Calu3 (cell line): Measurements from ENCODE around the gene S100A11. TPM values are rescaled to one million over a fixed set of nuclear protein-coding genes. Genes with fewer than 3 reads are reported as not detected.

Experiments used
- BruUV-seq: library from RNA; stranded (reverse); fragments of 400-500 nt; replicated peaks from 2 replicates; lab custom pipeline; 2021; lab: Mats Ljungman, UMichigan
- CTCF ChIA-PET: fragments of 300-600 bp; sonication (Branson Sonifier 250); formaldehyde crosslinking; loops from one replicate; lab custom pipeline; 2022; ENCODE audit warnings: antibody characterized with exemption; lab: Charles Lee
- DNase-seq: peaks from one replicate; pipeline ENCODE4 v3.0.0; 2022
- H3K27ac Mint-ChIP-seq: one replicate; pipeline ENCODE4 v1.8.0; 2022; ENCODE audit warnings: mixed read lengths; ENCODE audit not compliant: unreplicated experiment
- H3K27me3 Mint-ChIP-seq: one replicate; pipeline ENCODE4 v1.8.0; 2022; ENCODE audit warnings: mixed read lengths; ENCODE audit not compliant: unreplicated experiment
- H3K36me3 Mint-ChIP-seq: one replicate; pipeline ENCODE4 v1.8.0; 2022; ENCODE audit warnings: mild to moderate bottlenecking, moderate library complexity, mixed read lengths; ENCODE audit not compliant: insufficient read depth, unreplicated experiment
- H3K4me1 Mint-ChIP-seq: one replicate; pipeline ENCODE4 v1.8.0; 2022; ENCODE audit warnings: mild to moderate bottlenecking, low read depth, mixed read lengths; ENCODE audit not compliant: unreplicated experiment
- H3K4me3 Mint-ChIP-seq: one replicate; pipeline ENCODE4 v1.8.0; 2022; ENCODE audit warnings: mild to moderate bottlenecking, low read depth, moderate library complexity, mixed read lengths; ENCODE audit not compliant: unreplicated experiment
- H3K9me3 Mint-ChIP-seq: one replicate; pipeline ENCODE4 v1.8.0; 2022; ENCODE audit warnings: low read depth, mixed read lengths; ENCODE audit not compliant: unreplicated experiment
- intact Hi-C: fragments of 100-400 bp; cut with micrococcal nuclease; formaldehyde crosslinking; loops from one replicate; pipeline ENCODE4 v1.10.0; 2022; ENCODE audit not compliant: unreplicated experiment
- total RNA-seq: library from RNA; stranded (reverse); gene quantifications from 2 replicates; pipeline ENCODE4 v1.2.3, GENCODE V29; 2022
- TF ChIP-seq, protein P1 (sequence below): fragments of 200-600 bp; IDR thresholded peaks from one replicate; pipeline ENCODE4 v1.8.0; 2022; ENCODE audit warnings: antibody characterized with exemption; ENCODE audit not compliant: unreplicated experiment

Gene S100A11
- total RNA-seq, 1 experiment from 2014 or later, result 1,217 TPM

DNA sequence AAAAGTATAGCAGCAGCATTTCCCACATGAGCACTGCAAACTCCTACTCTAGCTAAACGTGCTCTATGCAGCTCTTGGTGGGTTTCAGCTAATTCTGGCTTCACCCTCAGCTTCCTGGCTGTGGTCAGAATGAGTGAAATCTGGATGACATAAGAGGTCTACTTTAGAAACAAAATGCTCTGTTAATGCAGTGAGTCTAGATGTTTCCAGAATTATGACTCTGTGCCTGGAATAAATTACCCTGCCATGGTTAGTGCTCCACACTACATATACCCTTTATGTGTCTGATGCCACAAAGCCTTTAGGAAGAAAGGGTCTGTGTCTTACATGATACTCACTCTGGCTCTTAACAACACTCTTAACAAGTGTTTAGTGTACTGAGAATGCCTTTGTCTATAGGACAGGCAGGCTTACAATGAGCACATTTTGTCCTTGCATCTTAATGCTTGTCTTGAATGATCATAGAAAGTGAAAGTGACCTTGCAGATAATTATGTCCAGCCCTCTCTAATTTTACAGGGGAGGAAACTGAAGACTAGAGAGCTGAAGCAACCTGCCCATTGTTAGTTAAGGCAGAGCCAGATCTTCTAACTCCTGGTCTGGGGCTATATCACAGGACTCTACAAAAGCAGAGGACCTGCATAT is 52.4 kb downstream of the S100A11 start:
- intact Hi-C loops, result no loop called here
- no peaks in the 10 kb centered on the region for H3K9me3 Mint-ChIP-seq
- CTCF ChIA-PET, result interaction anchor here (1.0 kb wide), 1 partner anchor 14 kb away, joined by 4 read pairs; no protein-coding TSS in a partner anchor
- H3K27me3 Mint-ChIP-seq, result no peaks in the 10 kb centered on the region
- peaks cover 67% of the 10 kb centered on the region for H3K4me1 Mint-ChIP-seq
- no TSS peak for BruUV-seq
- H3K4me3 Mint-ChIP-seq, result no peak overlapping the region
- TF ChIP-seq, protein P1, sequence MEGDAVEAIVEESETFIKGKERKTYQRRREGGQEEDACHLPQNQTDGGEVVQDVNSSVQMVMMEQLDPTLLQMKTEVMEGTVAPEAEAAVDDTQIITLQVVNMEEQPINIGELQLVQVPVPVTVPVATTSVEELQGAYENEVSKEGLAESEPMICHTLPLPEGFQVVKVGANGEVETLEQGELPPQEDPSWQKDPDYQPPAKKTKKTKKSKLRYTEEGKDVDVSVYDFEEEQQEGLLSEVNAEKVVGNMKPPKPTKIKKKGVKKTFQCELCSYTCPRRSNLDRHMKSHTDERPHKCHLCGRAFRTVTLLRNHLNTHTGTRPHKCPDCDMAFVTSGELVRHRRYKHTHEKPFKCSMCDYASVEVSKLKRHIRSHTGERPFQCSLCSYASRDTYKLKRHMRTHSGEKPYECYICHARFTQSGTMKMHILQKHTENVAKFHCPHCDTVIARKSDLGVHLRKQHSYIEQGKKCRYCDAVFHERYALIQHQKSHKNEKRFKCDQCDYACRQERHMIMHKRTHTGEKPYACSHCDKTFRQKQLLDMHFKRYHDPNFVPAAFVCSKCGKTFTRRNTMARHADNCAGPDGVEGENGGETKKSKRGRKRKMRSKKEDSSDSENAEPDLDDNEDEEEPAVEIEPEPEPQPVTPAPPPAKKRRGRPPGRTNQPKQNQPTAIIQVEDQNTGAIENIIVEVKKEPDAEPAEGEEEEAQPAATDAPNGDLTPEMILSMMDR, result no peak
- peaks cover 94% of the 10 kb centered on the region for H3K36me3 Mint-ChIP-seq
- no peak for DNase-seq
- H3K27ac Mint-ChIP-seq, result peak overlapping the region; percentile 27

Other genes with a start within 250 kb of the S100A11 start
- 20.2 and 25.7 TPM in 2 replicates for gene TDRKH, start 246.5 kb downstream of the S100A11 start, total RNA-seq
- not detected in 2 replicates for gene LINGO4, start 231.6 kb downstream of the S100A11 start, total RNA-seq
- gene RORC, start 205.2 kb downstream of the S100A11 start, total RNA-seq, result 0.19 and 1.2 TPM in 2 replicates
- gene C2CD4D, start 197.2 kb downstream of the S100A11 start, total RNA-seq, result 1.7 and 2.5 TPM in 2 replicates
- not detected in 2 replicates for gene THEM5, start 183.3 kb downstream of the S100A11 start, total RNA-seq
- gene THEM4, start 127.5 kb downstream of the S100A11 start, total RNA-seq, result 17.2 and 18.6 TPM in 2 replicates
- 882 and 921 TPM in 2 replicates for gene S100A10, start 43.1 kb downstream of the S100A11 start, total RNA-seq
- gene TCHHL1, start 52.1 kb upstream of the S100A11 start, total RNA-seq, result not detected in 2 replicates
- 0.07 TPM in 1 of 2 replicates, not detected in the other for gene TCHH, start 78.4 kb upstream of the S100A11 start, total RNA-seq
- gene RPTN, start 122.2 kb upstream of the S100A11 start, total RNA-seq, result not detected in 2 replicates
- not detected in 2 replicates for gene HRNR, start 187.2 kb upstream of the S100A11 start, total RNA-seq